ENCODE results near the gene GART.
A peak's percentile ranks its signal among the peaks of the same experiment; 100 is the strongest.

GART gene

DNA sequence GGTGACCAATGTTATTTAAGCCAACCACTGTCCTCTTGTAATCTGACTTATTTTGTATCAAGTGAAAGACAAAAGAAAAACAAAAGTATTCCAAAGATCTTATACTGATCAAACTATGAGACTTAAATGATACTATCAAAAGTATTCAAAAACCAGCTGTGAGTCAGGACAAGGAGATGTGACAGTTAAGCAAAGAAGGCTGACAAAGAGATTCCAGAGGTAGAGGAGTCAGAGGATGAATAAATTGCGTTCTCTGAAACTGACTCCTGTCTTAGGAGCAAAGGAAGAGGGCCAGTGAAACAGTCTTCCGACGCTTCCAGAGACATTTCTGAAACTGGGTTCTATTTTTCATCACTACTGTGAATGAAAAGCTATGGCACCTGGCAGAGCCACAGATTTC, 83.1 kb downstream of the GART start:
- DNase-seq = peak; percentile 25

DNA sequence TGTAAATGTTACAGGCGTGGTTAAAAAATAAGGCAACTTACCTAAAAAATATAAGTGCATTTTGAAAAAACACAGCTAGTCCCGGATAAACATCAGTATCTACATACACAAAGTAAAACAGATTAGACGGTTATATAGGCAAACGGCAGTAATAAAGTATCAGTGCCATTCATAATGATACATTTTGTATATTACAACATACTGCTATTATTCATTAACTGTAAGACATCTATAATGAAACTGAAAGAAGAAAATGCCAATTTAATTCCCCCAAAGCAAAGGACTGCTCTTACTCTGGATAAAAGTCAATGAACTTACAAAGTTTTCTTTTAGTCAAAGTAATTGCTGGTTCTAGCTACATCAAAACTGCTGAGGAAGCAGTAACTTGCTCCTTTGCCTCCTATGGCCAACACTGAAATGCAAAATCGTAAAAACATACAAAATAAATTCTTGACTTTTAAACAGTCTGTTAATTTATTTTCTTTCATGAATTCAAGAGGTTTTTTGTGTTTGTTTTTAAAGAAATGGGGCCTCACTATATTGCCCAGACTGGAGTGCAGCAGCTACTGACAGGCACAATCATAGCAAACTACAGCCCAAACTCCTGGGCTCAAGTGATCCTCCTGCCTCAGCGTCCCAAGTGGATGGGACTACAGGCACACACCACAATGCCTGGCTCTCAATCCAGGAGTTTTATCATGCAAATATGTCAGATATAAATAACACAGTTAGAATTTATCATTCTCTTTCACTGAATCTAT, 86.1 kb downstream of the GART start:
- DNase-seq = no peak
